GM19240 (cell line): ENCODE data around the gene HJV.
A peak's percentile ranks its signal among the peaks of the same experiment; 100 is the strongest.

Source experiments
- DNase-seq: peaks from one replicate; pipeline ENCODE4 v3.0.0; 2011; ENCODE audit warnings: low spot score; ENCODE audit not compliant: insufficient read length

HJV gene

DNA sequence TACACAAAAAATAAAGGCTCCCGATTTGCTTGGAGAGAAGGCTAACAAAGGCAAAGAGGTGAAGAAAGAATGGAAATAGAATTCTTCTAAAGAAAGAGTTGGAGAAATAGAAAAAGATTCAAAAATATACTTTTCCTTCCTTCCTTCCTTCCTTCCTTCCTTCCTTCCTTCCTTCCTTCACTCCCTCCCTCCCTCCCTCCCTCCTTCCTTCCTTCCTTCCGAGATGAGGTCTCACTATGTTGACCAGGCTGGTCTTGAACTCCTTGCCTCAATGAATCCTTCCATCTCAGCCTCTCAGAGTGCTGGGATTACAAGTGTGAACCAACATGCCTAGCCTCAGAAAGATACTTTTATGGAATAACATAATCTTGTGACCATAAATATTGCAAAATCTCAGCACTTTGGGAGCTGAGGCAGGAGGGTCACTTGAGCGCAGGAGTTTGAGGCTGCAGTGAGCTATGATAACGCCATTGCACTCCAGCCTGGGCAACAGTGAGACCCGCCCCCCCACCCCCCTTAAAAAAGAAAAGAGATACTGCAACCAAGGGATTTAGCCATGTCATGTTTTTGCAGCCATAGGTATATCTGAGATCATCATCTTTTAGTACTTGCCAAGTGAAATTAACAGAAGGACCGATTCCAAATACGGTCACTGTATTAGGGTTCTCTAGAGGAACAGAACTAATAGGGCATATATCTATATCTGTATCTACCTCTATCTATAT is 1.0 kb upstream of the HJV start:
- no peak for DNase-seq

DNA sequence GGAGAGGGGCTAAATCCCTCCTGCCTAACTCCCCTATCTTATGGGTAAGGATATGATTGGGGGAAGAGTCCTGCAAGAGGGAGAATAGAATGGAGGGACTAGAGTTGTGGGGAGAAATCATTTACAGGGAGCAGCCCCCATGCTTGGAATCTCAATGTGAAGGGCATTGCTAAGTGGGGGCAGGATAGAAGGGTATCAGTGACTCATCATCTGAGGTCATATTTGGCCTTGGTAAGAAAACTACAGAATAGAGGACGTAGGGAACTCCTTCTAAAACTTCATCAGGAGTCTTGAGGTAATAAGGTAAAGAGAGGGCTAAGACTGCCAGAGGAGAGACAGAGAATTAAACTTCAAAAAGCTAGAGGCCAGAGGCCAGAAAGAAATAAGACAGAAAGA is 487 bp downstream of the HJV start:
- no peak for DNase-seq

DNA sequence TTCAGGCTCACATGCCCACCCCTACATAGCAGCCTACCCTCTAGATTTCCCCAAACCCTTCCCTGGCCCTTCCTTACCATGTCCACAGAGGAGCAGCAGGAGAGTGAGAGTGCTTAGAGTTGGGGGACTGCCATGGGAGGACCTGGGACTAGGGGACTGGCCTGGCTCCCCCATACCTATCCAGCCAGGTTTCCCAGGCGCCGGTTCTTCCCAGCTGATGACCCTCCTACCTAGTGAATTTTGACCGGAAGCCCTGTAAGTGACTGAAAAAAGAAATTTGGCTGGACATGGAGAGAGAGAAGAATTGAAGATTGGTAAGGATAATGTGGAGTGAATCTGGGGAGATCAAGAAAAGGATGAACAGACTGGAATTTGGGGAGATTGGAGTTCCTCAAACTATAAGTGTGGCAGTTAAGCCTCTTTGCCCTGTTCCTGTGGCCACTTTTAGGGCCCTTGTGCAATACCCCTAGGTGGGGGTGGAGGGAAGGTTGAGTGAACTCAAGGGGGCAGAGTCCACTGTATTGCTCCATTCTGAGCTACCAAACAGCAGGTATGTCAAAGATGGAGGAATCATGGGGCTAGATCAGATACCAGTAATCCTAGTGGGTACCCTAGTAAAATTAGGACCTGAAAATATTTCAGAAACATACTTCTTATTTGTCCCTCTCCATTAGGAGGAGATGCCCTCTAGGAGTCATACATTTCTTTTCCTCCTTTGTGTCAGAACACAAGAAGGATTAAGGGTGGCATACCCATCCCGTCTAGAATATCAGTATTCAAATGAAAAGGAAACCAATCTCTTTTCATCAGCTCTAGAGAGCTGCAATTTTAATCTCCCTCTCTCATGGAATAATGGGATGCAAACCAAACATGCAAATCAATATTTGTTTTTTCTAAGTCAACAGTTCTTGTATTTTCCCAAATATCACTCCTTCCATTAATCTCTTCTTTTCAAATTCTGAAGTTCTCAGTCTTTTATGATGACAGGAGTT is 1.2 kb downstream of the HJV start:
- no peak for DNase-seq

DNA sequence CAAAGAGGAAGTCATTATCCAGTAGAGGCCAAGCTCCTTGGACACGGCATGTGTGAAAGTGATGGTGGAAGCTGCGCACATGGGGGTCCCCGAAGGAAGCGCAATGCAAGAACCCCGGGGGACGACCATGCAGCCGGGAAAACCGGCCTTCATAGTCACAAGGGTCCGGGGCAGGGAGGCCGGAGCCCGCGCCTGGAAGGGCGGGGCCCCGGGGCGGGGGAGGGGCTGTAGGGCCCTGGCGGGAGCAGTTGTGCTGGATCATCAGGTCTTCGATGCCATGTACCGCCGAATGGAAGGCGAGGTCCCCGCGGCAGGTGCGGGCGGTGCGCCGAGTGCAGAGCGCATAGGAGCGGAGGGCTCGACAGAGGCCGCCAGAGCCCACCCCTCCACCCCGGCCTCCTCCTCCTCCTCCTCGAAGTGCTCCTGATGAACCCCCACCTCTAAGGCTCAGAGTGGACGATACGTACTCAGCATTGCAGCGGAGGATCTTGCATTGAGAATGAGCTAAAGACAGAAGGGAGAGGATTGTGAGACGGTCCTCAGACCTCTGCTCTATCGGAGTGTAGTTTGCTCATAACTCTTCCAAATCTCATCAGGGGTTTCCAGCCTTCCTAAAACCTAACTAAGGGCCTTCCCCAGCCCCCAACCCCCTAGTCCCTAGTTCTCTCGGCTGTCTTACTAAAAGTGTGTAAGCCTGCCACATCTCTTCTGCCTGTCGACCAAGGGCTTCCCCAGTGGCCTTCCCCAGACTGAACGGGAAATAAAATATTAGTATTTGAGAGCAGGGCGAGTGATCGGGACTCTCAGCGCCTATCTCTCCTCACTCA is 2.1 kb downstream of the HJV start:
- DNase-seq, result no peak

DNA sequence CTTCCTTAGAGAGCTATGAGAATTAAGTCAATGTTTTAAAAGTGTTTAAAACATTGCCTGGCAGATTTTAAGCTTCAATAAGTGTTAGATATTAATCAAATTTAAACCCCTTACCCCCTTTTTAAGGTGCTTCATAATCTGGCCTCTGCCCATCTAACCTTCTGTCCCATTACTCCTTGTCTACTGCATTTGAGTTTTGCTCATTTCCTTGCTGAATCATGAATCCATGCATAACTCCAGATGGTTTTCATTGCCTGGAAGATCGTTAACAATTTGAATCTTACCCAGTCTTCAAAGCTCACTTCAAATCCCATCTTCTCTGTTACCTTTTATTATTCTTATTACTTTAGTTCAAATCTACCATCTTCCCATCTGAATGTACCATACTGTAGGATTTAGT is 4.6 kb downstream of the HJV start:
- no peak for DNase-seq

DNA sequence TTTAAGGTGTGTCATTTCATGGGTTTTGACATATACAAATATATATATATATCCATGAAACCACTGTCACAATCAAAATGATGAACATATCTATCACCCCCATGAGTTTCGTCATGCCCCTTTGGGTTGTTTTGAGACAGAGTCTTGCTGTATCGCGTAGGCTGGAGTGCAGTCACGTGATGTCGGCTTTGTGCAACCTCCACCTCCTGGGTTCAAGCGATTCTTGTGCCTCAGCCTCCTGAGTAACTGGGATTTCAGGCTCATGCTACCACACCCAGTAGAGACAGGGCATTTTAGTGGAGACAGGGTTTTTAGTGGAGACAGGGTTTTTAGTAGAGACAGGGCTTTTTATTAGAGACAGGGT is 8.0 kb downstream of the HJV start:
- no peak for DNase-seq

DNA sequence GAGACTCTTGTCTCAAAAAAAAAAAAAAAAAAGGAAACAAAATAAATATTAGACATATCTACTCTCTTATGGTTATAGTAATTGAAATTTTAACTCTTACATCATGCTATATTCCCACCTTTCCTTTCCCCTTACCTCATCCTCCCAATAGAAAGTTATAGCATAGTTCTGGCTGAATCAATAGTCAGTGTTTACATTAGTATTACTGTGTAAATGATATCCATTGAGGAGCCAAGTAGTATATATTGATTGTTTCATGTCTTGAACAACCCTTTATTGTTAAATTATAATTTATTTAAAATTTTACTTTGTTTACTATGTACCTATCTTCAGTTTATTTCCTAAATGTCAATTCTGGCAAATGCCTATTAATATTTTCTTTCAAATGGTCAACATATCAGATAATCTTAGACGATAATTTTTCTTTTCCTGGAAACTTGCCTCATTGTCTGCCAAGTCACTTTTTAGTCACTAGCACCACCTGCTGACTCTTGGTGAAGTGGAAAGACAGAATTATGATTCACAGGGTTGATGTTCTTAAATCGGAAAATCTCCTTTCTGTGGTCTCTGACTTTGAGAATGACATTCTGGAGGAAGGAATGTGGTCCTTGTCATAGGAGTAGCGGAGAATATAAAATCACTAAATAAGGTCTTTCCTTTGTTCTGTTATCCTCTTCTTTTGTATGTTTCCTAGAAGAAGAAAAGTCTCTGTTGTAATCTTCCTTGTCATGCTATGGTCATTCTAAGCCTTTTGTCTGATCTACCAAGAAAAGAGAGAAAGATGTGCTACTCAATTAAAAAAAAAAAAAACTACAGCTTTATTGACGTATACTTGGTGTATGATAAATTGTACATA is 8.6 kb downstream of the HJV start:
- DNase-seq, result no peak

DNA sequence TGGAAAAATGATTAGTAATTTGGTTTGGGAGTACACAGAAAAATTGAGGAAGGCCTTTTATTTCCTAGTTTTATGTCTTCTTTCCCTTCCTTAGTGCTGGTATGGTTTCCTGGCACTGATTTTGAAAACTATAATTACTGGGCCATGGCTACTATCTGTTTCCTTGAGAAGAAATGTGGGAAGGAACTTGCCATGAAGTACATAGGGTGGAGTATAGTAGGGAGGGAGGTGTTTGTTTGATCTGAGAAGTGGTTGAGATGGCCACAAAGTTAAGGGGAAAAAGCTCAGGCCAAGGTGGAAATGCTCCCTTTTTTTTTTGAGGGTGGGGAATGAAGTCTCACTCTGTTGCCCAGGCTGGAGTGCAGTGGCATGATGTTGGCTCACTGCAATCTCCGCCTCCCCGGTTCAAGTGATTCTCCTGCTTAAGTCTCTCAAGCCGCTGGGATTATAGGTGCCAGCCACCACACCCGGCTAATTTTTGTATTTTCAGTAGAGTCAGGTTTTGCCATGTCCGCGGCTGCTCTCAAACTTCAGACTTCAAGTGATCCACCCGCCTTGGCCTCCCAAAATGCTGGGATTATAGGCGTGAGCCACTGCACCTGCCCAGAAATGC is 11.3 kb downstream of the HJV start:
- DNase-seq, result no peak

DNA sequence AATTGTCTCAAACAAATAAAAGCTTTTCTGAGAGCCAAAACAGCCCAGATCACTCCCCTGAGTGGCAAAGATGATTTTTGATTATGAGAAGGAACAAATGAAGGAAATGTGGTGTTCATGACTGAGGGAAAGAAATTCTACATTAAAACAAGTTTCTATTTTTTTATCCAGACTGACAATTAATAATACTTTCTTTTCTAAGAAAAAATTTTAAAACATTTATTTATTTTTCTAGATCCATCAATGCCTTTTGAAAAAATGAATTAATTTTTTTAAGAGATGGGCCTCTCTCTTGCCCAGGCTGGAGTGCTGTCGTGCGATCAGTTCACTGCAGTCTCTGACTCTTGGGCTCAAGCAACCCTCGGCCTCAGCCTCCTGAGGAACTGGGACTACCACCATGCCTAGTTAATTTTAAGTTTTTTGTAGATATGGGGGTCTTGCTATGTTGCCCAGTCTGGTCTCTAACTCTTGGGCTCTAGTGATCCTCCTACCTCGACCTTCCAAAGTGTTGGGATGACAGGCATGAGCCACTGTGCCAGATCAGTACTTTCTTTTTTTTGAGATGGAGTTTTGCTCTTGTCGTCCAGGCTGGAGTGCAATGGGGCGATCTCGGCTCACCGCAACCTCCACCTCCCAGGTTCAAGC is 13.9 kb downstream of the HJV start:
- no peak for DNase-seq

DNA sequence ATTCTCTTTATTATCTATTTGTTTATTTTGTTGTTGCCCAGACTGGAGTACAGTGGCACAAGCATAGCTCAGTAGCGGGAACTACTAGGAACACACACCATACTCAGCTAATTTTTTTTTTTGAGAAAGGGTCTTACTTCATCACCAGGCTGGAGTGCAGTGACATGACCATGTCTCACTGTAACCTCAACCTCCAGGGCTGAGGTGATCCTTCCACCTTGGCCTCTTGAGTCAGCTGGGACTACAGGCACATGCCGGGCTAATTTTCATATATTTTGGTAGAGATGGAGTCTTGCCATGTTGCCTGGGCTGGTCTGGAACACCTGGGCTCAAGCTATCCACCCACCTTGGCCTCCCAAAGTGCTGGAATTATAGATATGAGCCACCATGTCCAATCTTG is 19.8 kb downstream of the HJV start:
- DNase-seq, result no peak

DNA sequence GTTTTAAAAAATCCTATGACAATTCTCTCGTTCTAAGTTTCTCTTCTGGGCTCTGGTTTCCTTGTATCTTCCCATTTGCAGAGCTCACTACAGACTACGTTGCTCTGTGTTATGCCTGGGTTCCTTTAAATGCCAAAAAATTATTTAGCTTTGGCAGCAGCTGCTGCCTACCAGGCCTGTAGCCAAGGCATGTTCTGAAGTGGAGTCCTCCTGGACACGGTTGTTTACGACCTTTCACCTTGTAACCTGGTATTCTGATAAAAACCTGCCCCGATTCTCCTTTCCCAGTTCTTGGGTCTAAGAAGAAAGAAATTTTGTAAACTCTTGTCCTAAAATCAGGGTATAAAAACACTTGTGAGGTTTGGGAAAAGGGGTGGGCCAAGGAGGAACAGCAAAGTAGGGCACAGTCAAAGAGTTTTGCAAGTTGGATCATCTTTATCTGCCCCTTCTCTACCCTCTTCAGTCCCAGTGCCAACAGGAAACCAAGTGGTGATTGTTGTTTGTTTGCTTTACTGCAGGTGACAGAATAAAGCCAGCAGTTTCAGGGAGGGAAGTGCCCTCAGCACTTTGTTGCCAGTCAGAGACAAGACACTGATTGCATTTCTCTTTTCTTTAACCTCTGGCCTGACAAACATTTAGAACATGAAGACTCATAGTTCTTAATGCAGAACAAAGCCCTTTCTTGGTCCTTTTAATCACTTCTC is 22.1 kb downstream of the HJV start:
- DNase-seq, result no peak

DNA sequence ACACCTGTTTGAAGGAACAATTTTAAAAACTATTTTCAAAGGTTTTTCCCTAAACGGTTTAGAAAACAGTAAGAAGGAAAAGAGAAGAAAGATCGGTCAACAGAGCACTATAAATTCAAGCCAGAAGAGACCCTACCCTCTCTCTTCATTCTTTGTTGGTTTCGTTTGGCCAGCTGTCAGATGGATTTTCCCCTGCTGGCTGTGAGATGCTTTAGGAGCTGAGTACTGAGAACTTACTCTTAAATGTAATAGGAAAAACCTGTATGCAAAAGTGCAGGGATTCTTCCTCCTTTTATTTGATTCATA is 23.9 kb downstream of the HJV start:
- no peak for DNase-seq

DNA sequence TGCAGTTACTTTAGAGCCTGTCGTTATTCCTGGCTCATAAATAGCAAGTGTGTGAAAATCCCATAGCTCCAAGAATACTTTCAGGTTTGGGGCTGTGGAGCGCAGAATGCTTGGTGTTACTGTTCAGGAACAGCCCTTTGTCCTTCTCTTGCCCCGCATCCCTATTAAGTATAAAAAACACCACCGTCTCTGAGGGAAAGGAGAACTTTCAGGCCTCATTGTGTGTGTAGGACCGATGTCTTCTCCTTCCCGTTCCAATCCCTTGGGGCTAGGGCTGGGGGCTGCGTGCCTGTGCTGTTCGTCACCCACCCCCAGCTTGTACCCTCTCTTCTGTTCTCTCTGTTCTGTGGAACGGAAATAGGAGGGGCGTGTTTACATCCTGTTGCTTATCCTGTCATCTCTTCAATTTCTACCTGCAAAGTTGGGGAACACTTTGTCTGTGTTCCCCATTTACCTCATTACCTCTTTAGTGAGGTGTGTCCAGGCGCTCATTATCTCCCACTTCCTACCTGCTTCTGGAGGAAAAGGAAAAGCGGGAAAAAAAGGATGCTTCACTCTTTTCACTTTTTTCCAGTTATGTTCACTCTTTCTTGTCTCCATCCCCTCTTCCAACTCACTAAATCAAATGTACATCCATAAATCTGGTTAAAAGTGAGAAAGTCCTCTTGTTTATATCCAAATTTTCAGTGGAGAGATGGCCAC is 24.4 kb downstream of the HJV start:
- no peak for DNase-seq

DNA sequence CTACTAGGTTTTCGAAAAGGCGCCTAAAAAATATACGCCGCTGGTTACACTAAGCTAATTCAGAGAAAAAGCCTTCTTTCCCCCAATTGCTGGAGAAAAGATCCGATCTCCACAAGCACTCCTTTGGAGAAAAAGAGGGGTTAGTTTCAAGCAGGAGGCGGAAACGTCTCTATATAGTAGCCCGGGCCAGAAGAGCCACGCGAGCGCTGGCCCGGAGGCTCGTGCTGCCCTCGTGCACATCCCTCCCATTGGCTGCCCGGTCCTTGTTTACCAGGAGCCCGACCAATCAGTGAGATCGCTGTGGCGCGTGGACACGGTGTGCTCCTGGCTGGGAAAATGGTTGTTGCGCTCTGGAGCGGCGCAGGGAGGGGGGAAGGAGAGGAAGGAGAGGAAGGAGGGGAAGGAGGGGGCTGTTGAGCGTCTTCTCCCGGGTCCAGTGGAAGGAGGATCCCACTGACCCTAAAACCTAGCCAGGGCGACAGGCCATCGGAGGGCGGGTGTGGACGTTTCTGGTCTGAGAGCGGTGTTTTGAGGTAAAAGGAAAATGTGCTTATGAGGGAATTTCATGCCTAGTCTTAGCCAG is 25.0 kb downstream of the HJV start, which contains the start of gene TXNIP:
Gene TXNIP, minus strand, starts transcription at position 147 of the 583 bp plus-strand sequence. CDS start 313 bp downstream, outside the sequence.
- DNase-seq, result peak; percentile 97

DNA sequence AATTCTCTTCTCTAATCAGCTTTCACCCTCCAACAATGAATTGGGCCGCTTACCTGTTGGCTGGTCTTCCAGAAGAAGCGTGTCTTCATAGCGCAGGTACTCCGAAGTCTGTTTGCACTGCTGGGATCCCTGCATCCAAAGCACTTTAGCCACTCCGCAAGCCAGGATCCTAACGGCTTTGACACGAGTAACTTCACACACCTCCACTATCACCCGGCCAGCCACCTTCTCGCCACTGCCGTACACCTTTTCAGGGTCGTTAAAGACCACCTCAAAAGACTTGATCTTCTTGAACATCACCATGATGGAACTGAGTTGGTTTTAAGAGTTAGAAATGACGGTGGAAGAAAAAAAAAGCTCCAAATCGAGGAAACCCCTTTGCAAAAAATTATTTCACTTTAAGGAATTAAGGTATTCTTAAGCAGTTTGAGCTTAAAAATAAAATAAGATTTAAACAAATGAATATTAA is 25.5 kb downstream of the HJV start:
- DNase-seq, result no peak

DNA sequence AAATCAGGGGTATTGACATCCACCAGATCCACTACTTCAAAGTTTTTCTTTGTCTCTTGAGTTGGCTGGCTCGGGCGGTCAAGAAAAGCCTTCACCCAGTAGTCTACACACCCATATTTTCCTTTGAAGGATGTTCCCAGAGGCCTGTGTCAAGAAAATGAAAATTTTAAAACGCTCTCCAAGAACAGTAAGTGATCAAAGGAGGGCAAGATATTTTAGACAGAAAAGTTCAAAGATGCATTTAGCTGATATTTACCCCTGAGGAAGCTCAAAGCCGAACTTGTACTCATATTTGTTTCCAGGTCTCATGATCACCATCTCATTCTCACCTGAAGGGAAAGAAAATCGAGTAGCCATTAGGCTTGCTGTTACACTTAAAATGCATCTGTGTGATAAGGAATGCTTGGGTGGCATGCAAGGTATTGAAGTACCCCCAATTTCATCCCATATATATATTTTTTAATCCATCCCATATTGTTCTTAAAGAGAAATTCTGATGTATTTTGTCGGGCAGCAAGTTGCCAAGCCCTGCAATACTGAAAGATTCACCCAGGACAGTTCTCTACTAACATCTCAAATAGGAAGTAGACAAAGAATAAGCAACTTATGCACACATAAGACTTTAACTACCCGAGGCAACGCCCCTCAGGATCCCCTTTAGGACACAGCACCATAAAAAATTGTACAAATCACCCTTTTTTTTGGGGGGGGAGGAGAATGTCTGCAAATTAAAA is 26.2 kb downstream of the HJV start:
- no peak for DNase-seq

DNA sequence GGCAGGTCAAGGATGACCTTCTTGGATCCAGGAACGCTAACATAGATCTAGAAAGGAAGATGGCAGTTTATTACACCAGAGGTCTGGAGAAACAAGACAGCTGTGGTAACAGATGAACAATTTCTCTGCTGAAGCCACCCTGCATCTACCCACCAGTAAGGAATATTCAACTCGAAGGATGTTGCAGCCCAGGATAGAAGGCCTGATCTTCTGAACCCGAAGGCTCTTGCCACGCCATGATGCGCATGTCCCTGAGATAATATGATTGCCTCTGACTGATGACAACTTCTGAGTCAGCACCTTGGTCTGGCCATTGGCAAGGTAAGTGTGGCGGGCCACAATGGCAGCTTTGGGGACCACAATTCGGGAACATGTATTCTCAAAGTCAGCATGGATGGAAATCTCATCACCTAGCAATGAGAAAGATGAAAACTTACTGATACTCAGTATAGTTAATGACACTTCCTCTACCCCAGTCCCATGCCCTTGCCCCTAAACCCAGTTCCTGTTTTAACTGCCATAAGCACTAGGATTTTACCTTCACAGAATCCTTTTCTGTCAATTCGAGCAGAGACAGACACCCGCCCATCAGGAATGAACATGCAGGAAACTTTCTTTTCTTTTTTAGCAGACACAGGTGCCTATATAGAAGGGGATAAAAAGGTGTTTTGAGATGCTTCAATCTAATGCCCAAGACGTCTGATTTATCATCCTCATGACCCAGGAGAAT is 27.0 kb downstream of the HJV start:
- DNase-seq, result no peak
